IMR-90 (cell line): ENCODE measurements around the gene KCNQ5. TPM values are rescaled to one million over a fixed set of nuclear protein-coding genes. Genes with fewer than 3 reads are reported as not detected.

Source experiments
- ATAC-seq: fragments of 200-7000 bp; cut with Tn5 transposase; 2 replicates; pipeline ENCODE4 v1.9.1; 2020; ENCODE audit warnings: low read depth, mild to moderate bottlenecking, moderate library complexity
- BruUV-seq: library from RNA; stranded (reverse); fragments of 400-500 nt; replicated peaks from 2 replicates; lab custom pipeline; 2021; lab: Mats Ljungman, UMichigan
- CTCF ChIA-PET: fragments of 300-600 bp; formaldehyde crosslinking; extraction: SDS; loops from one replicate; lab custom pipeline; 2021; ENCODE audit warnings: antibody characterized with exemption; lab: Yijun Ruan, JAX
- POLR2A ChIA-PET: fragments of 300-600 bp; sonication (Branson Sonifier 250); formaldehyde crosslinking; loops from one replicate; lab custom pipeline; 2022; ENCODE audit warnings: antibody characterized with exemption; ENCODE audit not compliant: unreplicated experiment; lab: Charles Lee
- DNase-seq: peaks from one replicate; pipeline ENCODE4 v3.0.0; 2013
- H2AFZ ChIP-seq: replicated peaks from 2 replicates; pipeline ENCODE3; 2013; ENCODE audit warnings: low read length, mild to moderate bottlenecking; ENCODE audit not compliant: poor library complexity
- H2AK5ac ChIP-seq: 2 replicates; pipeline ENCODE4 v1.6.1; 2013; ENCODE audit warnings: low read depth, low read length, inconsistent platforms
- H2AK9ac ChIP-seq: replicated peaks from 2 replicates; pipeline ENCODE3; 2013; ENCODE audit warnings: mild to moderate bottlenecking, low read depth, low read length, moderate library complexity; ENCODE audit not compliant: poor library complexity
- H2BK120ac ChIP-seq: 2 replicates; pipeline ENCODE4 v1.6.1; 2013; ENCODE audit warnings: low read depth, low read length, inconsistent platforms
- H2BK15ac ChIP-seq: 3 replicates; pipeline ENCODE4 v1.6.1; 2013; ENCODE audit warnings: low read depth, low read length, inconsistent platforms
- H2BK20ac ChIP-seq: 2 replicates; pipeline ENCODE4 v1.6.1; 2013; ENCODE audit warnings: low read depth, mild to moderate bottlenecking, inconsistent platforms, low read length, moderate library complexity
- H2BK5ac ChIP-seq: 2 replicates; pipeline ENCODE4 v1.6.1; 2013; ENCODE audit warnings: mild to moderate bottlenecking, low read depth, low read length, inconsistent platforms; ENCODE audit not compliant: poor library complexity, severe bottlenecking
- H3K14ac ChIP-seq: replicated peaks from 2 replicates; pipeline ENCODE4 v1.6.1; 2013; ENCODE audit warnings: low read depth, low read length, inconsistent platforms
- H3K18ac ChIP-seq: 2 replicates; pipeline ENCODE4 v1.6.1; 2013; ENCODE audit warnings: low read depth, low read length, control low read depth
- H3K23ac ChIP-seq: 2 replicates; pipeline ENCODE4 v1.6.1; 2013; ENCODE audit warnings: low read depth, low read length, inconsistent platforms
- H3K27ac ChIP-seq: 2 replicates; pipeline ENCODE4 v1.5.1; 2013; ENCODE audit warnings: mild to moderate bottlenecking, control low read depth, low read length; ENCODE audit not compliant: insufficient read depth
- H3K27me3 ChIP-seq: 2 replicates; pipeline ENCODE4 v1.6.1; 2013; ENCODE audit warnings: low read length; ENCODE audit not compliant: control insufficient read depth, insufficient read depth
- H3K36me3 ChIP-seq: 2 replicates; pipeline ENCODE4 v1.6.1; 2013; ENCODE audit warnings: low read length, mixed read lengths; ENCODE audit not compliant: control insufficient read depth, insufficient read depth
- H3K4ac ChIP-seq: 2 replicates; pipeline ENCODE4 v1.6.1; 2013; ENCODE audit warnings: low read depth, low read length, inconsistent platforms
- H3K4me1 ChIP-seq: 2 replicates; pipeline ENCODE4 v1.6.1; 2013; ENCODE audit warnings: low read length, mixed read lengths; ENCODE audit not compliant: control insufficient read depth, insufficient read depth
- H3K4me2 ChIP-seq: 2 replicates; pipeline ENCODE4 v1.6.1; 2013; ENCODE audit warnings: low read depth, mild to moderate bottlenecking, control low read depth, low read length, moderate library complexity
- H3K4me3 ChIP-seq: 2 replicates; pipeline ENCODE4 v1.5.1; 2013; ENCODE audit warnings: low read depth, mild to moderate bottlenecking, control low read depth, low read length, moderate library complexity; ENCODE audit not compliant: insufficient read depth
- H3K56ac ChIP-seq: 2 replicates; pipeline ENCODE4 v1.6.1; 2013; ENCODE audit warnings: low read length, inconsistent platforms; ENCODE audit not compliant: insufficient read depth; ENCODE audit errors: extremely low read depth
- H3K79me1 ChIP-seq, 2 experiments: 2 replicates each; pipeline ENCODE4 v1.6.1; 2013; ENCODE audit warnings: low read length in 2 of 2, inconsistent platforms in 1 of 2, low read depth in 1 of 2
- H3K9ac ChIP-seq: 2 replicates; pipeline ENCODE4 v1.6.1; 2013; ENCODE audit warnings: low read depth, low read length, control low read depth
- H3K9me1 ChIP-seq: 2 replicates; pipeline ENCODE4 v1.6.1; 2013; ENCODE audit warnings: low read length, inconsistent platforms; ENCODE audit not compliant: insufficient read depth
- H3K9me3 ChIP-seq: 2 replicates; pipeline ENCODE4 v1.6.1; 2013; ENCODE audit warnings: low read length; ENCODE audit not compliant: control insufficient read depth, insufficient read depth
- H4K20me1 ChIP-seq: 2 replicates; pipeline ENCODE4 v1.6.1; 2013; ENCODE audit warnings: low read length, inconsistent platforms; ENCODE audit not compliant: insufficient read depth
- H4K5ac ChIP-seq: 2 replicates; pipeline ENCODE4 v1.6.1; 2013; ENCODE audit warnings: mild to moderate bottlenecking, low read depth, low read length, control low read depth
- H4K8ac ChIP-seq, 2 experiments: 2 replicates each; pipeline ENCODE4 v1.6.1; 2013; ENCODE audit warnings: low read depth in 2 of 2, low read length in 2 of 2, control low read depth in 1 of 2, inconsistent platforms in 1 of 2
- H4K91ac ChIP-seq: 2 replicates; pipeline ENCODE4 v1.6.1; 2013; ENCODE audit warnings: low read depth, low read length, inconsistent platforms; ENCODE audit not compliant: insufficient read depth
- CEBPB ChIP-seq: IDR thresholded peaks from 2 replicates; pipeline ENCODE4 v1.6.1; 2012; ENCODE audit warnings: low read depth, low read length, improper control_type of control experiment
- MAZ ChIP-seq: IDR thresholded peaks from 2 replicates; pipeline ENCODE4 v1.6.1; 2012; ENCODE audit warnings: low read depth, mild to moderate bottlenecking, low read length, improper control_type of control experiment, moderate library complexity, borderline replicate concordance
- MXI1 ChIP-seq: IDR thresholded peaks from 2 replicates; pipeline ENCODE4 v1.6.1; 2012; ENCODE audit warnings: low read depth, mild to moderate bottlenecking, low read length, moderate library complexity, borderline replicate concordance
- RFX5 ChIP-seq: IDR thresholded peaks from 2 replicates; pipeline ENCODE4 v1.8.0; 2012; ENCODE audit warnings: low read depth, mild to moderate bottlenecking, low read length, moderate library complexity
- WGBS, 2 experiments: methylation state at CpG; one replicate each; pipeline versions ENCODE4 v1.1.5 to v1.1.7; 2013; ENCODE audit warnings: missing lambda C conversion rate in 2 of 2; ENCODE audit not compliant: insufficient read length in 1 of 2; ENCODE audit errors: extremely low coverage in 2 of 2; 5-methylcytosine and 5-hydroxymethylcytosine counted together
- dilution Hi-C: fragments of 300-500 bp; cut with HindIII; formaldehyde crosslinking; loops from one replicate; pipeline ENCODE4 v1.14.3; 2018; ENCODE audit warnings: low sequenced_read_pairs; ENCODE audit not compliant: unreplicated experiment
- in situ Hi-C: fragments of 300-500 bp; cut with MboI; formaldehyde crosslinking; loops from 3 replicates; pipeline ENCODE4 v1.14.3; 2019; ENCODE audit warnings: low sequenced_read_pairs, inconsistent platforms, mixed read lengths
- intact Hi-C: fragments of 100-400 bp; cut with micrococcal nuclease; formaldehyde crosslinking; loops from 2 replicates; pipeline ENCODE4 v1.10.0; 2022
- polyA plus RNA-seq, 3 experiments: library from polyadenylated mRNA; depleted of rRNA; stranded (reverse); fragments of >200 nt; gene quantifications; 2 replicates each; pipeline ENCODE4 v1.2.3, GENCODE V29; 2012; ENCODE audit warnings: low replicate concordance in 1 of 3
- total RNA-seq: library from RNA; depleted of rRNA; stranded (reverse); fragments of >200 nt; gene quantifications from 2 replicates; pipeline ENCODE4 v1.2.3, GENCODE V29; 2012
- TF ChIP-seq, protein P1 (sequence below): conservative IDR thresholded peaks from 2 replicates; pipeline ENCODE4 v1.5.1; 2012; ENCODE audit warnings: mild to moderate bottlenecking, low read depth, low read length, improper control_type of control experiment

The KCNQ5 gene
- total and polyA plus RNA-seq, 2 of the 4 experiments (the other 2 are of a cell fraction), result 0.75 to 1.3 TPM

DNA sequence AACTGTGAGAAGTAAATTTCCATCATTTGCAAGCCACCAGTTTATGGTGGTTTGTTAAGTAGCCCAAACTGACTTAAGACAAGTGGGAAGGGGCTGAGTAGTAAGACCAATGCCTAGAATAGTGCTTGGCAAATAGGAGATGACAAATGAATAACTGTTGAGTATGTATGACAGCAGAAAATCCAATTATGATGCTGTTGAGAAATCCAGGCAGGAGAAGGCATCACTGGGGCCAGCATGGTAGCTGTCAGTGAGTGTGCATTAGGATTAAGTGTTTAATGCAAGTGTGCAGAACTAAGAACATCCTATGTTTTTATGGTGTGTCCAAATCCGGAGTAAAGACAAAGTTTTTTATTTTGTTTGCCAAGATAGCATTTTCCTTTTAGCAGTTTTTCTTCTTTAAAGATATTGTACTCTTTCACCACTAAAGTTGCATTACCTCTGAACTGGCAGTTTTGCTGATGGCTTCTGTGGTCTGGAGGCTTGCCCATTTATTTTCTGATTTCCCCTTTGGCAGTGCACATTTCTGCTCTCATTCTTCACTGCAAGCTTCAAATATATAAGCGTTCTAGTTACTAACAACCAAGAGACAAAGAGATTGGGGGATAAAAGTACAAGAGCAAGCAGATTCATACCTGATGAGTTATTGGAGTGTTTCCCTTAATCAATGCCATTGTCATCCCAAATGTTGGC is 289.7 kb downstream of the KCNQ5 start:
- in situ Hi-C loops, result no loop called here
- H2AK5ac ChIP-seq, result no peak overlapping the region
- no peak overlapping the region for H3K27ac ChIP-seq
- H2BK120ac ChIP-seq, result no peak overlapping the region
- H3K9ac ChIP-seq, result no peak overlapping the region
- H3K4me3 ChIP-seq, result no peak overlapping the region
- no peaks in the 10 kb centered on the region for H3K36me3 ChIP-seq
- no peak overlapping the region for H2AFZ ChIP-seq
- no peak overlapping the region for H2BK5ac ChIP-seq
- H3K4me2 ChIP-seq, result no peak overlapping the region
- intact Hi-C loops, result no loop called here
- peak; percentile 50 for DNase-seq
- H2AK9ac ChIP-seq, result no peak overlapping the region
- no peak overlapping the region for H2BK20ac ChIP-seq
- no peak overlapping the region for H4K91ac ChIP-seq
- H3K27me3 ChIP-seq, result no peaks in the 10 kb centered on the region
- dilution Hi-C loops, result no loop called here
- TF ChIP-seq, protein P1, sequence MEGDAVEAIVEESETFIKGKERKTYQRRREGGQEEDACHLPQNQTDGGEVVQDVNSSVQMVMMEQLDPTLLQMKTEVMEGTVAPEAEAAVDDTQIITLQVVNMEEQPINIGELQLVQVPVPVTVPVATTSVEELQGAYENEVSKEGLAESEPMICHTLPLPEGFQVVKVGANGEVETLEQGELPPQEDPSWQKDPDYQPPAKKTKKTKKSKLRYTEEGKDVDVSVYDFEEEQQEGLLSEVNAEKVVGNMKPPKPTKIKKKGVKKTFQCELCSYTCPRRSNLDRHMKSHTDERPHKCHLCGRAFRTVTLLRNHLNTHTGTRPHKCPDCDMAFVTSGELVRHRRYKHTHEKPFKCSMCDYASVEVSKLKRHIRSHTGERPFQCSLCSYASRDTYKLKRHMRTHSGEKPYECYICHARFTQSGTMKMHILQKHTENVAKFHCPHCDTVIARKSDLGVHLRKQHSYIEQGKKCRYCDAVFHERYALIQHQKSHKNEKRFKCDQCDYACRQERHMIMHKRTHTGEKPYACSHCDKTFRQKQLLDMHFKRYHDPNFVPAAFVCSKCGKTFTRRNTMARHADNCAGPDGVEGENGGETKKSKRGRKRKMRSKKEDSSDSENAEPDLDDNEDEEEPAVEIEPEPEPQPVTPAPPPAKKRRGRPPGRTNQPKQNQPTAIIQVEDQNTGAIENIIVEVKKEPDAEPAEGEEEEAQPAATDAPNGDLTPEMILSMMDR, result no peak
- TF ChIP-seq MAZ (no peak), MXI1 (no peak), RFX5 (no peak), CEBPB (no peak)
- WGBS, 2 experiments, result no CpG with 5 or more reads among the region's 2 CpGs
- no peak overlapping the region for H3K23ac ChIP-seq
- H3K14ac ChIP-seq, result no peak overlapping the region
- H3K79me1 ChIP-seq, result no peaks in the 10 kb centered on the region
- POLR2A ChIA-PET, result no interaction called here
- no peak overlapping the region for H2BK15ac ChIP-seq
- CTCF ChIA-PET, result no interaction called here
- BruUV-seq, result no TSS peak
- no peak for ATAC-seq
- H3K9me1 ChIP-seq, result no peaks in the 10 kb centered on the region
- no peaks in the 10 kb centered on the region for H3K9me3 ChIP-seq
- no peak overlapping the region for H3K56ac ChIP-seq
- no peaks in the 10 kb centered on the region for H3K4me1 ChIP-seq
- H4K5ac ChIP-seq, result no peak overlapping the region
- no peaks in the 10 kb centered on the region for H4K20me1 ChIP-seq
- no peak overlapping the region for H3K4ac ChIP-seq
- H3K18ac ChIP-seq, result no peak overlapping the region
- H4K8ac ChIP-seq, result no peak overlapping the region
